Fibroblast of peridontal ligament (primary cell): ENCODE results near the gene APOO.
"Not testable (repeated sequence)": the region's sequence is repeated elsewhere in the genome, so short reads cannot be mapped to it uniquely, and the experiment has no call there.

Source experiments
- DNase-seq: peaks from one replicate; pipeline ENCODE4 v3.0.0-alpha.2; 2010; ENCODE audit errors: extremely low read depth

Gene APOO

GRCh38 chrX:23902419-23902818, 5.3 kb downstream of the APOO start:
- peak; percentile 82 for DNase-seq

- DNase-seq = peak; percentile 85
Observed at GRCh38 chrX:23901805-23902204, 5.9 kb downstream of the APOO start.

GRCh38 chrX:23901060-23901459, 6.7 kb downstream of the APOO start:
- DNase-seq = no peak

DNA sequence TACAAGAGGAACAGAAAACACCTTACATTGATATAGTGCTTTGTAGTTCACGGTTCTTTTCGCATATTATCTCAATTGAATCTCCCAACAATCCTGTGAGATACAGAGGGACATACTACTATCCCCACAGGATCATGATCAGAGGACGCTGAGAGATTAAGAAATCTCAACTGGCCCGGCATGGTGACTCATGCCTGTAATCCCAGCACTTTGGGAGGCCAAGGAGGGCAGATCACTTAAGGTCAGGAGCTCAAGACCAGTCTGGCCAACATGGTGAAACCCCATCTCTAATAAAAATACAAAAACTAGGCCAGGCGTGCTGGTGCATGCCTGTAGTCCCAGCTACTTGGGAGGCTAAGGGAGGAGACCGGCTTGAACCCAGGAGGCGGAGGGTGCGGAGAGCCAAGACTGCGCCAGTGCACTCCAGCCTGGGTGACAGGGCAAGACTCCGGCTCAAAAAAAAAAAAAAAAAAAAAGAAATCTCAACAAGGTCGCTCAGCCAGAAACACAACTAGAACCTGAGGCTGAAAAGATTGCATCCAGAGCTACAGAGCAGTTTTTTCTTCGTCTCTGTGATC, 7.4 kb downstream of the APOO start:
- DNase-seq = no peak

GRCh38 chrX:23898412-23898959, 9.3 kb downstream of the APOO start:
- DNase-seq = no peak

- no peak for DNase-seq
Observed at GRCh38 chrX:23896981-23897380, 10.8 kb downstream of the APOO start.

DNA sequence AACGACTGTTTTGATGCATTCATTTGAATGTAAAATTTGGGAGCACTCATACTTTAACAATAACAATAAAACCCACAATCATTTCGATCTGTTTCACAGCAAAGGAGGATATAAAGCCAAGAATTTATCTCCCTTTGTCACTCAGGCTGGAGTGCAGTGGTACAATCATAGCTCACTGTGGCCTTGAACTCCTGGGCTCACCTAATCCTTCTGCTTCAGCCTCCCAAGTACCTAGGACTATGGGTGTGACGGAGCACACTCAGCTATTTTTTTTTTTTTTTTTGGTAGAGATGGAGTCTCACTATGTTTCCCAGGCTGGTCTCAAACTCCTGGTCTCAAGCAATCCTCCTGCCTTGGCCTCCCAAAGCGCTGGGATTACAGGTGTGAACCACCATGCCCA, 11.2 kb downstream of the APOO start:
- DNase-seq = not testable (repeated sequence)

- DNase-seq = not testable (repeated sequence)
Observed at GRCh38 chrX:23894993-23895392, 12.7 kb downstream of the APOO start.

GRCh38 chrX:23890933-23891332, 16.8 kb downstream of the APOO start:
- DNase-seq = no peak

DNA sequence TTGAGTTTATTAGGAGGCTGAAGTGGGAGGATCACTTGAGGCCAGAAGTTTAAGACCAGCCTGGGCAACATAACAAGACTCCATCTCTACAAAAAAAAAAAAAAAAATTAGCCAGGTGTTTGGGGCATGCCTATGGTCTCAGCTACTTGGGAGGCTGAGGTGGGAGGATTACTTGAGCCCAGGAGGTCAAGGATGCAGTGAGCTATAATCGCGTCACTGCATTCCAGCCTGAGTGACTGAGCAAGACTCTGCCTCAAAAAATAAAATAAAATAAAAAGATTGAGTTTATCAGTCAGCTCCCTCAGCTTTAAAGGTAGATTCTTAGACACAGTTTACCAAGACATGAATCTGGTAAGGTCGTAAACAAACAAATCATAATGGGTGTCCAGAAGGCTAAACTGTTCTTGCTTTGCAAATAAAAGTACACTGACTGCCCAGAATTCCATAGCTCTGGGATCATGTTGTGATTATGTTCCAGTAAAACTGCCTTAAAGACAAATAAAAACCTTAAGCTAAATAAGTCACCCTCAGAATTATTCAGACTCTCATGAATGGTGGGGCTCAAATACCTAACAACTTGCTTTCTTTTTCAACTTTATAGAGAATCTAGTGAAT, 18.7 kb downstream of the APOO start:
- peak; percentile 45 for DNase-seq

GRCh38 chrX:23887918-23888317, 19.8 kb downstream of the APOO start:
- DNase-seq = no peak

- DNase-seq = no peak
Observed at GRCh38 chrX:23887451-23887850, 20.3 kb downstream of the APOO start.

DNA sequence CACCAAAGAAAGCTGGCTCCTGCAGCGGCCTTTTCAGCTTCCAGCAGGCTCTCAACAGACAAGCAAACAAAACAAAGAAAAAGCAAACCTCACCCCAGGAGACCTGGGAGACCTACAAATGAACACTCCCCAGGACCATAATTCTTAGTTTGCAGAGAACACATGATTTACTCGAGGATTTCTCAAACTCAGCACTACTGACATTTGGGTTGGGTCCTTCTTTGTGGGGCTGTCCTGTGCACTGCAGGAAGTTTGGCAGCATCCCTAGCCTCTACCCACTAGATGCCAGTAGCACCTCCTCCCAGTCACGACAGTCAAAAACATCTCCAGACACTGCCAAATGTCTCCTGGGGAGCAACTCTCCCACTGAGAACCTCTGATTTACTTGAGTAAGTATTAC, 21.9 kb downstream of the APOO start:
- DNase-seq = no peak

GRCh38 chrX:23884427-23885024, 23.2 kb downstream of the APOO start:
- DNase-seq = no peak

DNA sequence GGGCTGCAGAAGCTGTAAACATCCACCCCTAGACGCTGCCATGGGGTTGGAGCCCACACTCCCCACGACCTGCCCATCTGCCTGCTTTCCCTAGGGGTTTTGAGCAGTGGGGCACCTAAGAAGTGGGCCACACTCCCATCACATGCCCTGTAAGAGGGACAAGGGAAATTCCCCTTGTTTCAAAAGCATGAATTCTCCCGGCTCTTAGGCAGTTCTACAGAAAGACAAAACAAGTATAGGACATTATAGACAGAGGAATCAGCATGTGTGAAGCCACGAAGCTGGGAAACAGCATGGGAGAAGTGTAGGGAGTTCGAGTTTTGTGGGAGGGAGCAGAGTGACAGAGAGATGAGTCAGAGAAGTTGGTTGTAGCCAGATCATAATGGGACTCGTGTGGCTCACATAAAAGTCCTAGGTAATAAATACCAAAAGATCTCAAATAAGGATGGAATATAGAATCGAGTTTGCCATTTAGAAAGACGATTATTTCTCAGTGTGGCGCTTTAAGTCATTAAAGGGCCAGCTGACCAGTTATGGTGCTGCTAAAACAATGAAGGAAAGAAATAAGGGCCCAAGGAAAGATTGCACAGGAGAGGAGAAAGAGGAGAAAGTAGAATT, 23.9 kb downstream of the APOO start:
- DNase-seq = peak; percentile 74

GRCh38 chrX:23879380-23880090, 28.2 kb downstream of the APOO start:
- DNase-seq = no peak

DNA sequence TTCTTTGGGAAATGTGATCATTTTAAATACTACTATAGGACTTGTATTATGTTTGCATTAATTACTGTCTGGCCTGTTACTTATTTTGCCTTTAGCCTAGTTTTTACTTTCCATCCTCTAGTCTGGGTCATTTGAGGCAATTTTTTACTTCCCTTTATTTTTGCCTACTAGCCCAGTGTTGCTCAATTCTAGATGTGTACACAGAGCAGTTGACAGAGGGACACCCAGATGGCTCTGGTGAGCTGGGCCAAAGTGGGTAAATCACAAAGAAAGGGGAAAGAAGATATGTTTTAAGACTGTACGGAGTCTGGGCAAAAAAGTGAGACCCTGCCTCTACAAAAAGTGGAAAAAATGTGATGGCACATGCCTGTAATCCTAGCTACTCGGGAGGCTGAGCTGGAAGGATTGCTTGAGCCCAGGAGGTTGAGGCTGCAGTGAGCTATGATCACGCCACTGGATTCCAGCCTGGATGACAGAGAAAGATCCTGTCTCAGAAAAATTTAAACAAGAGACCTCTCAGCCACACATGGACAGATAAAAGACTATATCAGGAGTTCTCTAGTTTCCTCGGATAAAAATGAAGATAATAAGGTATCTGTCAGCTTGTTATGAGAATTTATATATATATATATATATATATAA, 35.7 kb downstream of the APOO start:
- DNase-seq = no peak

DNA sequence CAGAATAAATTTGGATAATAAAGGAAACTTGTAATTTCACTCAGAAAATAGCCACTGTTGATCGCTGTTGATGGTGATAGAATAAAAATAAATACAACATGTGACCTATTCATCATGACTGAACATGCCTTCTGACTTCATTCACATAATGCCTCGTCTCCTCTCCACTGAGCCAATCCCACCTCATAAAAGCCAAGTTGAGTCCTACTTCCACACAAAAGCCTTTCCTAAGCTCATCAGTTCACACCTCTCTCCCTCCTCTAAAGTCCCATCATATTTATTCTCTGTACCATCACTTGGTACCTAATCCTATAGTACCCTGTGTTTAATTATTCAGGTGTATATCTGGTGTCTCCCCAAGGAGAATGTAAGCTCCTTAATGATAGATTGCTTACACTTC, 37.7 kb downstream of the APOO start:
- DNase-seq = no peak

- no peak for DNase-seq
Observed at GRCh38 chrX:23864742-23865326, 42.9 kb downstream of the APOO start.

GRCh38 chrX:23861952-23862351, 45.8 kb downstream of the APOO start:
- DNase-seq = not testable (repeated sequence)

DNA sequence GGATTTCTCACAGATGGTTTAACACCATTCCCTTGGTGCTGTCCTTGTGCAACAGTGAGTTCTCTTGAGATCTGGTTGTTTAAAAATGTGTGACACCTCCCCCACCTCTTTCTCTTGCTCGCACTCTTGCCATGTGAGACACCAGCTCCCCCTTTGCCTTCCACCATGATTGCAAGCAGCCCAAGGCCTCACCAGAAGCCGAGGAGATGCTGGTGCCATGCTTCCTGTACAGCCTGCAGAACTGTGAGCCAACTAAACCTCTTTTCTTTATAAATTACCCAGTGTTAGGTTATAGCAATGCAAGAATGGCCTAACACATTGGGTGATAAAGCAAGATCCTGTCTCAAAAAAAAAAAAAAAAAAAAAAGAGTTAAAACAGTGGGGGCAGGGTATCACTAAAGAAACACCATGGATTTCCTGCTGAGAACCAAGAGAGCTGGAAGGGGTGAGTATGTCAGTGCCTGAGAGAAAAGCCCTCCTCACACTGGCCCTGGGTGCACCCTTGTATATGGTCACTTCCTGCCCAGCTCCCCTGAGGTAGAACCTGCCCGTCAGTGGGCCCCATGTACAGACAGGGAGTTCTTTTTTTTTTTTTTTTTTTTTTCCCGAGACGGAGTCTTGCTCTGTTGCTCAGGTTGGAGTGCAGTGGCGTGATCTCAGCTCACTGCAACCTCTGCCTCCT, 46.4 kb downstream of the APOO start:
- DNase-seq = no peak
